Uterus (tissue), 4 donors: ENCODE data around the gene CEACAM21. TPM values are rescaled to one million over a fixed set of nuclear protein-coding genes. Genes with fewer than 3 reads are reported as not detected.

Experiments
- DNase-seq, 2 donors: peaks; one replicate each; pipeline ENCODE4 v3.0.0-alpha.2; 2019 to 2020
- H3K27ac ChIP-seq, 2 donors: fragments of 200-600 bp; sonication (generic); 1 replicate in 1 of 2; 2 replicates in 1 of 2; pipeline ENCODE4 v1.5.1; 2016 to 2018
- H3K27me3 ChIP-seq, 2 donors: fragments of 200-600 bp; sonication (generic); one replicate each; pipeline ENCODE4 v1.5.1; 2018 to 2019; ENCODE audit warnings: control low read depth in 1 of 2
- H3K36me3 ChIP-seq, 2 donors: fragments of 200-600 bp; sonication (generic); one replicate each; pipeline ENCODE4 v1.5.1; 2019; ENCODE audit warnings: control low read depth in 1 of 2
- H3K4me1 ChIP-seq, 2 donors: fragments of 200-600 bp; sonication (generic); one replicate each; pipeline ENCODE4 v1.5.1; 2018 to 2019; ENCODE audit warnings: control low read depth in 1 of 2
- H3K4me3 ChIP-seq, 2 donors: fragments of 200-600 bp; sonication (generic); 1 replicate in 1 of 2; 2 replicates in 1 of 2; pipeline ENCODE4 v1.5.1; 2018 to 2019; ENCODE audit warnings: mild to moderate bottlenecking in 1 of 2
- H3K9me3 ChIP-seq, 2 donors: fragments of 200-600 bp; sonication (generic); one replicate each; pipeline ENCODE4 v1.5.1; 2019; ENCODE audit warnings: control low read depth in 1 of 2
- CTCF ChIP-seq, 4 experiments: fragments of 200-600 bp in 2 of 4; fragments of 450-650 bp in 2 of 4; sonication (generic) in 2 of 4; IDR thresholded peaks; one replicate each; pipeline ENCODE4 v1.5.1; 2016 to 2019; ENCODE audit warnings: antibody characterized with exemption in 4 of 4, mild to moderate bottlenecking in 2 of 4, moderate library complexity in 1 of 4
- POLR2A ChIP-seq, 2 donors: fragments of 450-650 bp; IDR thresholded peaks; one replicate each; pipeline ENCODE4 v1.6.1; 2016; ENCODE audit warnings: antibody characterized with exemption in 2 of 2, mild to moderate bottlenecking in 1 of 2, moderate library complexity in 1 of 2
- intact Hi-C: fragments of 100-400 bp; cut with DNase I; formaldehyde crosslinking; loops from one replicate; pipeline ENCODE4 v1.15.1; 2023; ENCODE audit warnings: low total_unique reads
- total RNA-seq, 4 donors: library from RNA; depleted of rRNA in 3 of 4; stranded (reverse); fragments of >200 nt in 3 of 4; gene quantifications; one replicate each; pipeline versions ENCODE4 v1.1.0 to v1.2.4, GENCODE V29; 2014 to 2023
- donor health status: DM: yes; HTN: yes; CAD: no.

CEACAM21 gene
- total RNA-seq, 4 donors from 2014 or later = 1.1 to 2.8 (median 2.6) TPM; not detected in 1

- no peaks in the 10 kb centered on the region for H3K36me3 ChIP-seq
- intact Hi-C loops = no loop called here
- no peak overlapping the region for H3K27ac ChIP-seq
- TF ChIP-seq CTCF (IDR thresholded peaks at IDR 0.05) (no peak), POLR2A (IDR thresholded peaks at IDR 0.05) (no peak)
- no peak for DNase-seq
- no peaks in the 10 kb centered on the region for H3K27me3 ChIP-seq
- H3K9me3 ChIP-seq = no peaks in the 10 kb centered on the region
- H3K4me3 ChIP-seq = no peak overlapping the region
- H3K4me1 ChIP-seq = no peaks in the 10 kb centered on the region
Measured at GRCh38 chr19:41623360-41623759, 47.4 kb downstream of the CEACAM21 start.

- no peak for TF ChIP-seq POLR2A (IDR thresholded peaks at IDR 0.05)
- TF ChIP-seq CTCF (IDR thresholded peaks at IDR 0.05) = no peak
- intact Hi-C loops = no loop called here
- no peak for DNase-seq
Measured at GRCh38 chr19:41624515-41624914, 48.5 kb downstream of the CEACAM21 start.

GRCh38 chr19:41624937-41625336, 49.0 kb downstream of the CEACAM21 start:
- H3K27me3 ChIP-seq = no peaks in the 10 kb centered on the region
- DNase-seq = no peak

More at GRCh38 chr19:41624515-41624914, 48.5 kb downstream of the CEACAM21 start:
- H3K27me3 ChIP-seq = no peaks in the 10 kb centered on the region
- H3K9me3 ChIP-seq = no peaks in the 10 kb centered on the region
- H3K4me3 ChIP-seq = no peak overlapping the region
- H3K4me1 ChIP-seq = no peaks in the 10 kb centered on the region
- no peaks in the 10 kb centered on the region for H3K36me3 ChIP-seq
- no peak overlapping the region for H3K27ac ChIP-seq

GRCh38 chr19:41626278-41626677, 50.3 kb downstream of the CEACAM21 start:
- Histone ChIP-seq H3K4me1 (no peaks in the 10 kb centered on the region), H3K4me3 (no peak overlapping the region), H3K36me3 (no peaks in the 10 kb centered on the region), H3K27me3 (no peaks in the 10 kb centered on the region), H3K9me3 (no peaks in the 10 kb centered on the region), H3K27ac (no peak overlapping the region)
- intact Hi-C loops = no loop called here
- TF ChIP-seq POLR2A (IDR thresholded peaks at IDR 0.05) (no peak), CTCF (IDR thresholded peaks at IDR 0.05) (no peak)
- no peak for DNase-seq

More at GRCh38 chr19:41624937-41625336, 49.0 kb downstream of the CEACAM21 start:
- no peaks in the 10 kb centered on the region for H3K4me1 ChIP-seq
- no peak overlapping the region for H3K4me3 ChIP-seq
- no peaks in the 10 kb centered on the region for H3K36me3 ChIP-seq
- H3K9me3 ChIP-seq = no peaks in the 10 kb centered on the region
- intact Hi-C loops = no loop called here
- no peak overlapping the region for H3K27ac ChIP-seq
- no peak for TF ChIP-seq CTCF (IDR thresholded peaks at IDR 0.05)
- no peak for TF ChIP-seq POLR2A (IDR thresholded peaks at IDR 0.05)

GRCh38 chr19:41626877-41627276, 50.9 kb downstream of the CEACAM21 start, which contains the start of gene CEACAM4:
CEACAM4 (minus strand) TSS chr19:41627074; CDS start chr19:41626963, 111 bp downstream.
- no peak within 1 kb of the TSS for H3K4me3 ChIP-seq
- H3K36me3 ChIP-seq = no peaks in the 10 kb centered on the region
- TF ChIP-seq CTCF (IDR thresholded peaks at IDR 0.05) = no peak
- no peaks in the 10 kb centered on the region for H3K4me1 ChIP-seq
- intact Hi-C loops = no loop called here
- H3K27ac ChIP-seq = no peak within 1 kb of the TSS
- no peak for DNase-seq
- H3K9me3 ChIP-seq = no peaks in the 10 kb centered on the region
- no peaks in the 10 kb centered on the region for H3K27me3 ChIP-seq
